ENCODE results near the gene ACAP1.

Gene ACAP1

DNA sequence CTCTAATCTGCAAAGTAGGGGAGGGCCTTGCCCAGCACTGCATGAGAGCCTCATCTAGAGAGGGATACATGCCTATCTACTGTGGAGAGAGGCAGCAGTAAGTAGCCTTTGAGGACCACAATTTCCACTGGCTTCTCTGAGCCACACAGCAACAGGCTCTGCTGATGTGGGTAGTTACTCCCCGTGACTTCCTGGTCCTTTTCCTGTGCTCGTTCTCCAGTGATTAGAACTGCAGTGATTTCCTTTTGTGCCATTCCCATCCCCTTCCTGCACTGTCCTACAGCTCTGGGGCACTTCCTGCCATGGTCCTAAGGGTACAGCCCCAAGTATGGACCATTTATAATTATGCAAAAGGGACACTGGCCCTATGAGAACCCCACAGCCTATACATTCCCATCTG is 55.0 kb downstream of the ACAP1 start:
- no peak for DNase-seq (ENCODE audit: low spot score)

DNA sequence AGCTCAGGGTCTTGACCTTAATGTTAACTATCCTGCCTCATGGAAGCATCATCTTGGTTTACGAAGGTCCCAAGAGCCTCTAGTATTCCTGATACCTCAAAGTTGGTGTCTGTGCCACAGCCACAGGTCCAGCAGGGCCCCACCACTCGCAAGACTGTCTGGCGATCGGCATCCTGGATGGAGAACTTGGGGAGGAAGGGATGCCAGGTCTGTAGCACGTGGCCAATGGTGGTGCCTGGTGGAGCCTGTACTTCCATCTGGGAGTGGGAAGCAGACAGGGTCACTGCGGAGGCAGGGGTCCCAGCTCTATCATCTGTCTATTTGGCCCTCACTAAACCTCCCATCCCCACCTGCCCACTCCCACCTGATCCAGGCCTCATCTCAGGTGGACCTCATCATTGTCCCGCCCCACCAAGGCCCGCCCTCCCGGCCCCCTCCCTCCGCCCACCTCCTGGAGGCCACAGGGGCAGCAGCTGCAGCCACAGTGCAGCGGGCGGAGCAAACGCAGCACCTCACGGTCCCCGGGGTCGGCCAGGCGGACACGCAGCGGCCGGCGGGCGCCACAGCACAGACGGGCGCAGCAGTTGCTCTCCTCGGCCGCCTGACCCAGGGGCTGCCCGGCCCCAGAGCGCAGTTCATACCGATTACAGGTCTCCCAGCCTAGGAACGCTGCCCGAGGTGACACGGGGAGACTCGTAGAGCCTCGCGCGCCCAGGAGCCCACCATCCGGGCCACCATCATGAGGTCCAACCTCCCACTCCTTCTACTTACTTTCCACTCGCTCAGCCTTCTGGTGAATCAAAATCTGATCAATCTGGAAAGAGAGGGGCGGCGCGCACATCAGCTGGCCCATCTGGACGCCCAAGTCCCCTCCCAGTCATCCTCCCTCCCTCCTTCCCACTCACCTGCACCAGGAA is 56.6 kb downstream of the ACAP1 start:
- peak; percentile 73 for DNase-seq (ENCODE audit: low spot score)

- DNase-seq (ENCODE audit: low spot score), result peak; percentile 74
Observed at GRCh38 chr17:7393613-7394451, 57.5 kb downstream of the ACAP1 start.

- DNase-seq (ENCODE audit: low spot score), result peak; percentile 95
Observed at GRCh38 chr17:7394452-7395191, 58.3 kb downstream of the ACAP1 start, which contains the start of gene PLSCR3. Gene PLSCR3, minus strand, starts transcription at chr17:7394525. Its CDS starts 415 bp downstream, at chr17:7394110.

DNA sequence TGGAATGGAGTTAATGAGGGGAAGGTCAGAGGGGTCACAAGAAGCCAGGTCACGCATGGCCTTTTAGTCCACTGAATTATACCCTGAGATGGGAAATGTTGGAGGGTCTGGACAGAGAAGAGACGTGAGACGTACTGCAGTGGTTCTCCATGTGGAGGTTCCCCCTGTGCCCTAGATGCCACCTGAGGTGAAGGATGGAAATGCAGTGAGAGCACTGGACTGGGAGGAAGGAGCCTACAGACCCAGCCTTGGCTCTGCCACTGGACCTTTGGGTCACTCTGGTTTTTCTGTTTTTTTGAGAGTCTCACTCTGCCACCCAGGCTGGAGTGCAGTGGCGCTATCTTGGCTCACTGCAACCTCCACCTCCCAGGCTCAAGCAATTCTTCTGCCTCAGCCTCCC is 59.8 kb downstream of the ACAP1 start:
- DNase-seq (ENCODE audit: low spot score), result no peak

DNA sequence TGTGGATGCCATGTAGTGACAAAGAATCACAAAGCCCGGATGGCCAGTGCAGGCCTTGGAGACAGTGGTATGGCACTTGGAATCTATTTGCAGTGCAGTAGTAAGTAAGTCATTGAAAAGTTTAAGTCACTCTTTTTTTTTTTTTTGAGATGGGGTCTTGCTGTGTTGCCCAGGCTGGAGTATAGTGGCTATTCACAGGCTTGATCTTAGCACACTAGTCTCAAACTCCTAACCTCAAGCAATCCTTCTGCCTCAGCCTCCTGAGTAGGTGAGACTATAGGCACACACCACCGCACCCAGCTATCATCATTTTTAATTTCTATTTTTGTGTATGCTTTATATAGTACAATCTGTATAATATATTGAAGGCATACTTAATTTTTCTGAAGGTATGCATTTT is 62.3 kb downstream of the ACAP1 start:
- no peak for DNase-seq (ENCODE audit: low spot score)
